Caco-2 (cell line): ENCODE measurements around the gene DRC7. TPM values are rescaled to one million over a fixed set of nuclear protein-coding genes. Genes with fewer than 3 reads are reported as not detected.
A peak's percentile ranks its signal among the peaks of the same experiment; 100 is the strongest.

ENCODE experiments used
- BruUV-seq: library from RNA; stranded (reverse); fragments of 400-500 nt; replicated peaks from 2 replicates; lab custom pipeline; 2021; lab: Mats Ljungman, UMichigan
- CTCF ChIA-PET: fragments of 300-600 bp; sonication (Branson Sonifier 250); formaldehyde crosslinking; loops from one replicate; lab custom pipeline; 2022; ENCODE audit warnings: antibody characterized with exemption; lab: Charles Lee
- POLR2A ChIA-PET: fragments of 300-600 bp; sonication (Branson Sonifier 250); formaldehyde crosslinking; loops from one replicate; lab custom pipeline; 2022; ENCODE audit warnings: antibody characterized with exemption; lab: Charles Lee
- DNase-seq, 2 experiments: peaks; one replicate each; pipeline versions ENCODE4 v3.0.0 to v3.0.0-alpha.2; 2020 to 2022
- H3K27me3 ChIP-seq: replicated peaks from 2 replicates; pipeline ENCODE4 v1.6.0; 2011; ENCODE audit warnings: low read length; ENCODE audit not compliant: control insufficient read depth, insufficient read depth
- H3K36me3 ChIP-seq: 2 replicates; pipeline ENCODE4 v1.5.1; 2011; ENCODE audit warnings: low read length; ENCODE audit not compliant: control insufficient read depth, insufficient read depth
- H3K4me1 ChIP-seq: fragments of 250-450 bp; sonication (Bioruptor Pico); 2 replicates; pipeline ENCODE4 v1.5.1; 2020; ENCODE audit warnings: mild to moderate bottlenecking
- H3K4me3 ChIP-seq: 2 replicates; pipeline ENCODE4 v1.5.1; 2011; ENCODE audit warnings: low read depth, mild to moderate bottlenecking, control low read depth, low read length
- H3K9me3 ChIP-seq: fragments of 250-450 bp; sonication (Bioruptor Pico); 2 replicates; pipeline ENCODE4 v1.5.1; 2020; ENCODE audit warnings: mild to moderate bottlenecking, moderate library complexity
- H3K27ac Mint-ChIP-seq: one replicate; pipeline ENCODE4 v1.8.0; 2022; ENCODE audit warnings: mixed read lengths; ENCODE audit not compliant: unreplicated experiment
- H3K27me3 Mint-ChIP-seq: one replicate; pipeline ENCODE4 v1.8.0; 2022; ENCODE audit warnings: mixed read lengths; ENCODE audit not compliant: insufficient read depth, unreplicated experiment
- H3K36me3 Mint-ChIP-seq: one replicate; pipeline ENCODE4 v1.8.0; 2022; ENCODE audit warnings: mild to moderate bottlenecking, mixed read lengths; ENCODE audit not compliant: insufficient read depth, unreplicated experiment
- H3K4me1 Mint-ChIP-seq: one replicate; pipeline ENCODE4 v1.8.0; 2022; ENCODE audit warnings: low read depth, mixed read lengths; ENCODE audit not compliant: unreplicated experiment
- H3K4me3 Mint-ChIP-seq: one replicate; pipeline ENCODE4 v1.8.0; 2022; ENCODE audit warnings: mild to moderate bottlenecking, moderate library complexity, mixed read lengths; ENCODE audit not compliant: unreplicated experiment
- H3K9me3 Mint-ChIP-seq: one replicate; pipeline ENCODE4 v1.8.0; 2022; ENCODE audit warnings: mixed read lengths; ENCODE audit not compliant: unreplicated experiment
- intact Hi-C: fragments of 100-400 bp; cut with micrococcal nuclease; formaldehyde crosslinking; loops from one replicate; pipeline ENCODE4 v1.10.0; 2022; ENCODE audit not compliant: unreplicated experiment
- total RNA-seq: library from RNA; stranded (reverse); gene quantifications from 2 replicates; pipeline ENCODE4 v1.2.3, GENCODE V29; 2022
- TF ChIP-seq, protein P1 (sequence below), 2 experiments: fragments of 200-600 bp in 1 of 2; IDR thresholded peaks; 1 replicate in 1 of 2; 2 replicates in 1 of 2; pipeline versions ENCODE4 v1.5.1 to v1.8.0; 2011 to 2022; ENCODE audit warnings: antibody characterized with exemption in 1 of 2, control low read depth in 1 of 2, inconsistent platforms in 1 of 2, low read depth in 1 of 2, low read length in 1 of 2, mild to moderate bottlenecking in 1 of 2, moderate library complexity in 1 of 2; ENCODE audit not compliant: insufficient read depth in 1 of 2, severe bottlenecking in 1 of 2, unreplicated experiment in 1 of 2

The DRC7 gene
- total RNA-seq, 1 experiment from 2014 or later = 1.1 TPM

DNA sequence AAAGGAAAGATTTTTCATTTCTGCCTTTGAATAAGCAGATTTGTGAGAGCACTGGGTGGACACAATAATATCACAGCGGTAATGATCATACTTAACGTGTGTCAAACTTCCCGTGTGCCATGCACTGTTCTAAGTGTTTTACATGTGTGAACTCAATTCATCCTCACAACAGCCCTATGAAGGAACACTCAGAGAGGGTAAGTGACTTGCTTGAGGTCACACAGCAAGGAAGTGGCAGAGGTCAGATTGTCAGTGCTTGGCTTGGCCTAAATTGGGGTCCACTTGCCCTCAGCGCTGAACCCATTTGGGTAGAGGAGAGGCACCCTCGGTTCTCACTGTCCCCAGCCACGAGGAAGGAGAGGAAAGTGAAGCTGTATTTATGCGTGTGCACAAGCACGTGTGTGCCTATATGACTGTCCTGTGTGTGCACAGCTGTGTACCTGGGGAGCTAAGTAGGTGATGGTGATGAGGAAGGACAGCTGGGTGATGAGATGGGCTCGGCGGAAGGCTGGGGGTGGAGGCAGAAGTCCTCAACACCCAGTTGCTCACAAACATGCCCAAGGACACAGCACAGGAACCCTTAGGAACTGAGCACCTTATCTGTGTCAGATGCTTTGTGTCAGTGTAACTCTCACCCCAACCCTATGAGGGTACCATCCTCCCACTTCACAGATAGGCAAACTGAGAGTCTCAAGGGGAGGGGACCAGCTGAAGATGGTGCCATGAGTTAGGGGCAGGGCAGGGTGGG is 36.3 kb upstream of the DRC7 start:
- Mint-ChIP-seq H3K4me3 (no peak overlapping the region), H3K4me1 (no peaks in the 10 kb centered on the region), H3K27ac (no peak overlapping the region), H3K9me3 (no peaks in the 10 kb centered on the region), H3K27me3 (no peaks in the 10 kb centered on the region), H3K36me3 (peaks cover 30% of the 10 kb centered on the region)
- TSS peak; percentile 45 for BruUV-seq
- Histone ChIP-seq H3K36me3 (peaks cover 18% of the 10 kb centered on the region), H3K4me3 (no peak overlapping the region), H3K27me3 (no peaks in the 10 kb centered on the region), H3K4me1 (no peaks in the 10 kb centered on the region), H3K9me3 (no peaks in the 10 kb centered on the region)
- intact Hi-C loops = no loop called here
- TF ChIP-seq, protein P1, sequence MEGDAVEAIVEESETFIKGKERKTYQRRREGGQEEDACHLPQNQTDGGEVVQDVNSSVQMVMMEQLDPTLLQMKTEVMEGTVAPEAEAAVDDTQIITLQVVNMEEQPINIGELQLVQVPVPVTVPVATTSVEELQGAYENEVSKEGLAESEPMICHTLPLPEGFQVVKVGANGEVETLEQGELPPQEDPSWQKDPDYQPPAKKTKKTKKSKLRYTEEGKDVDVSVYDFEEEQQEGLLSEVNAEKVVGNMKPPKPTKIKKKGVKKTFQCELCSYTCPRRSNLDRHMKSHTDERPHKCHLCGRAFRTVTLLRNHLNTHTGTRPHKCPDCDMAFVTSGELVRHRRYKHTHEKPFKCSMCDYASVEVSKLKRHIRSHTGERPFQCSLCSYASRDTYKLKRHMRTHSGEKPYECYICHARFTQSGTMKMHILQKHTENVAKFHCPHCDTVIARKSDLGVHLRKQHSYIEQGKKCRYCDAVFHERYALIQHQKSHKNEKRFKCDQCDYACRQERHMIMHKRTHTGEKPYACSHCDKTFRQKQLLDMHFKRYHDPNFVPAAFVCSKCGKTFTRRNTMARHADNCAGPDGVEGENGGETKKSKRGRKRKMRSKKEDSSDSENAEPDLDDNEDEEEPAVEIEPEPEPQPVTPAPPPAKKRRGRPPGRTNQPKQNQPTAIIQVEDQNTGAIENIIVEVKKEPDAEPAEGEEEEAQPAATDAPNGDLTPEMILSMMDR (IDR thresholded peaks at IDR 0.05; ENCODE audit: insufficient read depth in 1 of 2, low read depth in 1 of 2, low read length in 1 of 2, severe bottlenecking in 1 of 2, unreplicated experiment in 1 of 2) = no peak
- ChIA-PET POLR2A (no interaction called here), CTCF (no interaction called here)
- DNase-seq = no peak

DNA sequence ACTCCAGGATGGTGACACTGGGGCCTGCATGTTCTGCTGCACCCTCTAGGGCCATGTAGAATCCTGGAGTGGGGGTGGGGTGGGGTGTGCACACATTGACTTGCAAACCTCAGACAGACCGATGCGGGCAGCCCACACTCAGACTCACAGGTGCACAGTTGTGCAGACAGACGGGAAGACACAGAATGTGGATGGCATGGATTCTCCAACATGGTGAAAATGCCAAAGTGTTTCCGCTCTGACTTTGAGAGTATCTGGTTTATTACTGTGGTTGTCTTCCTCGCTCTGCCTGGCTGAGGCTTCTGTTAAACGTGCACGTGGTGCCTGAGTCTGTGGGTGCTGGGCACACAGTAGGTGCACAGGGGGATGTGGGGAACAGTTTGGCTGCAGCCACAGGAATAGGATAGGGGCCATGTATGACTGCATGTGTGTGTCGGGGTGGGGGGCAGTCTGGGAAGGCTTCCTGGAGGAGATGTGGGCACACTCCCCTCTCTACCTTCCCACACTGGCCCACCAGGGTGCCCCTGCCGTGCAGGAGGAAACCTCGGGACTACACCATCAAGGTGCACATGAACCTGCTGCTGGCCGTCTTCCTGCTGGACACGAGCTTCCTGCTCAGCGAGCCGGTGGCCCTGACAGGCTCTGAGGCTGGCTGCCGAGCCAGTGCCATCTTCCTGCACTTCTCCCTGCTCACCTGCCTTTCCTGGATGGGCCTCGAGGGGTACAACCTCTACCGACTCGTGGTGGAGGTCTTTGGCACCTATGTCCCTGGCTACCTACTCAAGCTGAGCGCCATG is 35.5 kb upstream of the DRC7 start:
- H3K9me3 Mint-ChIP-seq = no peaks in the 10 kb centered on the region
- H3K36me3 Mint-ChIP-seq = peaks cover 31% of the 10 kb centered on the region
- no peaks in the 10 kb centered on the region for H3K9me3 ChIP-seq
- ChIA-PET POLR2A (no interaction called here), CTCF (no interaction called here)
- no peak for DNase-seq
- H3K27me3 Mint-ChIP-seq = no peaks in the 10 kb centered on the region
- H3K4me1 Mint-ChIP-seq = no peaks in the 10 kb centered on the region
- H3K4me1 ChIP-seq = no peaks in the 10 kb centered on the region
- peaks cover 18% of the 10 kb centered on the region for H3K36me3 ChIP-seq
- no peak overlapping the region for H3K27ac Mint-ChIP-seq
- H3K4me3 ChIP-seq = no peak overlapping the region
- TF ChIP-seq, protein P1 (IDR thresholded peaks at IDR 0.05; ENCODE audit: insufficient read depth in 1 of 2, low read depth in 1 of 2, low read length in 1 of 2, severe bottlenecking in 1 of 2, unreplicated experiment in 1 of 2) = no peak
- no peak overlapping the region for H3K4me3 Mint-ChIP-seq
- intact Hi-C loops = no loop called here
- H3K27me3 ChIP-seq = no peaks in the 10 kb centered on the region
- no TSS peak for BruUV-seq

DNA sequence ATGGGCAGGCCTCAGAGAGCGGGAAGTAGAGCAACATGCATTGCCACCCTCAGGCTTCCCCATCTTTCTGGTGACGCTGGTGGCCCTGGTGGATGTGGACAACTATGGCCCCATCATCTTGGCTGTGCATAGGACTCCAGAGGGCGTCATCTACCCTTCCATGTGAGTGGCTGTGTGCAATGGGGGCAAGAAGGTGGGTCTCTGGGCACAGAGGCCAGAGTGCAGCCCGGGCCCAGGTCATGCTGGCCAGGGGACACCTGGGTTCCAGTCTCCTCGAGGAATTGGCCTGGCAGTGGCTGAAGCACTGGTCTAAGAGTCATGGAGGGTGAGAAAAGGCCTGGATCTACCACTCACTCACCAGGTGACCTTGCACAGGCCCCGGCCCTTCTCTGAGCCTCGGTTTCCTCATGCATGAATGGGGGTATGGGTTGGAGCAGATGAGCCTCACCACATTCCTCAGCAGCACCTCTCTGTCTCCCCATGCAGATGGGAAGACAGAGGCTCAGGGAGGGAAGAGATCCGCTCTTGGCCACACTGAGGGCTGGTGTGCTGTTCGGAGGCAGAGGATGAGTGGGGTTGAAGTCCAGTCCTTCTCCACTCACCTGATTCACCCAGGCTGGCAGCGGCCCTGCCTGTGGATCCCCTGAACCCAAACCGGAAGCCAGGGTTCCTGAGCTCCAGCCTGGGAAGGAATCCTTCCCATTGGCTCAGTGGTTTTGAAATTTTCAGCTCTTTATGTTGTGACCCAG is 33.7 kb upstream of the DRC7 start:
- TF ChIP-seq, protein P1 (IDR thresholded peaks at IDR 0.05; ENCODE audit: insufficient read depth in 1 of 2, low read depth in 1 of 2, low read length in 1 of 2, severe bottlenecking in 1 of 2, unreplicated experiment in 1 of 2) = no peak
- H3K27me3 Mint-ChIP-seq = no peaks in the 10 kb centered on the region
- intact Hi-C loops = no loop called here
- ChIA-PET POLR2A (no interaction called here), CTCF (no interaction called here)
- H3K27ac Mint-ChIP-seq = no peak overlapping the region
- peaks cover 19% of the 10 kb centered on the region for H3K36me3 ChIP-seq
- no TSS peak for BruUV-seq
- peaks cover 35% of the 10 kb centered on the region for H3K36me3 Mint-ChIP-seq
- no peaks in the 10 kb centered on the region for H3K27me3 ChIP-seq
- no peak overlapping the region for H3K4me3 Mint-ChIP-seq
- H3K4me1 Mint-ChIP-seq = no peaks in the 10 kb centered on the region
- no peaks in the 10 kb centered on the region for H3K9me3 ChIP-seq
- no peaks in the 10 kb centered on the region for H3K9me3 Mint-ChIP-seq
- no peaks in the 10 kb centered on the region for H3K4me1 ChIP-seq
- DNase-seq = no peak
- no peak overlapping the region for H3K4me3 ChIP-seq
